ENCODE measurements around the gene UNC5C.

Gene UNC5C

GRCh38 chr4:95249426-95250021, 299.2 kb downstream of the UNC5C start:
- Histone ChIP-seq H3K27me3 (no peaks in the 10 kb centered on the region), H3K4me3 (ENCODE audit: low read depth in 1 of 2, low read length in 1 of 2) (no peak overlapping the region), H3K27ac (no peak overlapping the region), H3K9me3 (no peaks in the 10 kb centered on the region), H3K4me1 (ENCODE audit: control insufficient read depth in 1 of 2, insufficient read depth in 1 of 2, low read depth in 1 of 2, low read length in 1 of 2) (no peaks in the 10 kb centered on the region), H3K36me3 (no peaks in the 10 kb centered on the region)
- TF ChIP-seq, protein P1, sequence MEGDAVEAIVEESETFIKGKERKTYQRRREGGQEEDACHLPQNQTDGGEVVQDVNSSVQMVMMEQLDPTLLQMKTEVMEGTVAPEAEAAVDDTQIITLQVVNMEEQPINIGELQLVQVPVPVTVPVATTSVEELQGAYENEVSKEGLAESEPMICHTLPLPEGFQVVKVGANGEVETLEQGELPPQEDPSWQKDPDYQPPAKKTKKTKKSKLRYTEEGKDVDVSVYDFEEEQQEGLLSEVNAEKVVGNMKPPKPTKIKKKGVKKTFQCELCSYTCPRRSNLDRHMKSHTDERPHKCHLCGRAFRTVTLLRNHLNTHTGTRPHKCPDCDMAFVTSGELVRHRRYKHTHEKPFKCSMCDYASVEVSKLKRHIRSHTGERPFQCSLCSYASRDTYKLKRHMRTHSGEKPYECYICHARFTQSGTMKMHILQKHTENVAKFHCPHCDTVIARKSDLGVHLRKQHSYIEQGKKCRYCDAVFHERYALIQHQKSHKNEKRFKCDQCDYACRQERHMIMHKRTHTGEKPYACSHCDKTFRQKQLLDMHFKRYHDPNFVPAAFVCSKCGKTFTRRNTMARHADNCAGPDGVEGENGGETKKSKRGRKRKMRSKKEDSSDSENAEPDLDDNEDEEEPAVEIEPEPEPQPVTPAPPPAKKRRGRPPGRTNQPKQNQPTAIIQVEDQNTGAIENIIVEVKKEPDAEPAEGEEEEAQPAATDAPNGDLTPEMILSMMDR (IDR thresholded peaks at IDR 0.05) = no peak

DNA sequence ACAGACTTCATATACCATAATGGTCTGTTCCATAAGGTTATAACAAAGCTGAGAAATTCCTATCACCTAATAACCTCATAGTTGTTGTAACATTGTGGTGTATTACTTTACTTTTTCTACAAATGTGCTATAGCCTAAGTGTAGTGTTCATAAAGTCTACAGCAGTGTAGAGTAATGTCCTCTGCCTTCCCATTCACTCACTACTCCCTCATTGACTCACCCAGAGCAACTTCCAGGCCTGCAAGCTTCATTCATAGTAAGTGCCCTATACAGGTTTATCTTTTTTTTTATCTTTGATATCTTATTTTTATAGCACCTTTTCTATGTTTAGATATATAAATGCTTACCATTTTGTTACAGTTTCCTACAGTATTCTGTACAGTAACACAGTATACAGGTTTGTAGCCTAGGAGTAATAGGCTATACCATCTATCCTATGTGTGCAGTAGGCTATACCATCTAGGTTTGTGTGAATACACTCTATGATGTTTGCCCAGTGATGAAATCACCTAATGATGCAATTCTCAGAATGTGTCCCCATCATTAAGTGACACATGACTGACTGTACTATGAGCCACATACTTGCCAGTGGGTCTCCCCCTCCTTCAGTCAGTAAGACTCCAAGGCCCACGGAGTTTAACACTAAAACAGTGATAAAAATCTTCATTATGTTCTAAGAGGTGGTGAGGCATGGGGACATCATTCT, 299.9 kb downstream of the UNC5C start:
- Histone ChIP-seq H3K4me1 (ENCODE audit: control insufficient read depth in 1 of 2, insufficient read depth in 1 of 2, low read depth in 1 of 2, low read length in 1 of 2) (no peaks in the 10 kb centered on the region), H3K27me3 (no peaks in the 10 kb centered on the region), H3K36me3 (no peaks in the 10 kb centered on the region), H3K4me3 (ENCODE audit: low read depth in 1 of 2, low read length in 1 of 2) (no peak overlapping the region), H3K27ac (no peak overlapping the region), H3K9me3 (no peaks in the 10 kb centered on the region)
- TF ChIP-seq, protein P1 (IDR thresholded peaks at IDR 0.05) = no peak

GRCh38 chr4:95243892-95244291, 304.9 kb downstream of the UNC5C start:
- Histone ChIP-seq H3K27ac (no peak overlapping the region), H3K4me3 (ENCODE audit: low read depth in 1 of 2, low read length in 1 of 2) (no peak overlapping the region), H3K36me3 (no peaks in the 10 kb centered on the region), H3K27me3 (no peaks in the 10 kb centered on the region), H3K4me1 (ENCODE audit: control insufficient read depth in 1 of 2, insufficient read depth in 1 of 2, low read depth in 1 of 2, low read length in 1 of 2) (no peaks in the 10 kb centered on the region), H3K9me3 (no peaks in the 10 kb centered on the region)
- TF ChIP-seq, protein P1 (IDR thresholded peaks at IDR 0.05) = no peak

- TF ChIP-seq, protein P1 (IDR thresholded peaks at IDR 0.05) = no peak
- Histone ChIP-seq H3K9me3 (no peaks in the 10 kb centered on the region), H3K4me3 (ENCODE audit: low read depth in 1 of 2, low read length in 1 of 2) (no peak overlapping the region), H3K36me3 (no peaks in the 10 kb centered on the region), H3K27me3 (no peaks in the 10 kb centered on the region), H3K27ac (no peak overlapping the region), H3K4me1 (ENCODE audit: control insufficient read depth in 1 of 2, insufficient read depth in 1 of 2, low read depth in 1 of 2, low read length in 1 of 2) (no peaks in the 10 kb centered on the region)
Measured at GRCh38 chr4:95238554-95238953, 310.2 kb downstream of the UNC5C start.

GRCh38 chr4:95232358-95233156, 316.2 kb downstream of the UNC5C start:
- no peak overlapping the region for H3K4me3 ChIP-seq (ENCODE audit: low read depth in 1 of 2, low read length in 1 of 2)
- no peaks in the 10 kb centered on the region for H3K27me3 ChIP-seq
- no peaks in the 10 kb centered on the region for H3K4me1 ChIP-seq (ENCODE audit: control insufficient read depth in 1 of 2, insufficient read depth in 1 of 2, low read depth in 1 of 2, low read length in 1 of 2)
- H3K36me3 ChIP-seq = no peaks in the 10 kb centered on the region
- TF ChIP-seq, protein P1 (IDR thresholded peaks at IDR 0.05) = no peak
- H3K9me3 ChIP-seq = no peaks in the 10 kb centered on the region
- H3K27ac ChIP-seq = no peak overlapping the region
